GM18505 (cell line): ENCODE results near the gene KIRREL3.
A peak's percentile ranks its signal among the peaks of the same experiment; 100 is the strongest.

ENCODE experiments used
- ATAC-seq: cut with Tn5 transposase; IDR thresholded peaks from one replicate; pipeline ENCODE4 v1.9.1; 2021; ENCODE audit not compliant: unreplicated experiment
- POLR2A ChIP-seq: IDR thresholded peaks from 4 replicates; pipeline ENCODE4 v1.6.1; 2011; ENCODE audit warnings: borderline replicate concordance; ENCODE audit not compliant: insufficient read depth, insufficient read length; ENCODE audit errors: extremely low read depth

Gene KIRREL3

GRCh38 chr11:126475014-126475991 is 525.3 kb downstream of the KIRREL3 start:
- no peak for ATAC-seq
- no peak for TF ChIP-seq POLR2A

DNA sequence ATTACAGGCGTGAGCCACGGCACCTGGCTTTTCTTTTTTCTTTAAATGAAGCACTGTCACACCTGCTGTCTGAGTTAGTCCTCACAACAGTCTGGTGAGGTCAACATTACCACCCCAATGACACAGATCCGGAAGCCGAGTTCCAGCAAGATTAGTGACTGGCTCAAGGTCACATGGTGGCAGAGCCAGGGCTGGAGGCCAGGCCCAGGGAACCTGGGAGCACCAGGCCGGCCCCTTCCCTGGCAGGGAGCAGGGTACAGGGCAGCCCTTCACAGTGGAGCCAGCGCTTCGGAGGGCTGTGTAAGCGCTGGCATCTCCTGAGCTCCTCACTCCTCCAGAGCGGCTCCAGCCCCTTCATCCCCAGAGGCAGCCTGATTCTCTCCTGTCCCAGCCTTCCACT is 526.4 kb downstream of the KIRREL3 start:
- no peak for ATAC-seq
- TF ChIP-seq POLR2A, result no peak

- ATAC-seq, result no peak
- no peak for TF ChIP-seq POLR2A
These were observed 527.3 kb downstream of the KIRREL3 start for GRCh38 chr11:126473269-126473668.

DNA sequence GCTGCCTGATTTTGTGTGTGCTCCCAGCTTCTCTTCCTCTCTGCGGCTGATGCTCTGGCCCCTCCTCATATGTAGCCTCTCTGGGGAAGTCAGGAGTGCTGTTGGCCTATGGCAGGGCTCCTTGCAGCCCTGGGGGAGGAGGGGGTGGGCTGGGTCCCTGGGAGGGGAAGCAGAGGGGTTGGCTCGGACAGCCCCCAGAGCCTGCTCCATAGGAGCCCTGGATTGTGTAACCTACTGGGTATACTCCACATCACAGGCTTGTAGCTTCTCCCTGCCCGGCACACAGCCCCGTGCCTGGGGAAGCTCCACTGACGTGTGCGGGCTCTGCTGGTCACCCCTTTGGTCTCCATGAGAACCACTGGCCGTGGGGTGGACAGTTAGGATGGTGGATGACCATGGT is 531.3 kb downstream of the KIRREL3 start:
- ATAC-seq, result no peak
- TF ChIP-seq POLR2A, result no peak

GRCh38 chr11:126468102-126468521 is 532.5 kb downstream of the KIRREL3 start:
- no peak for ATAC-seq
- TF ChIP-seq POLR2A, result no peak

GRCh38 chr11:126467471-126467870 is 533.1 kb downstream of the KIRREL3 start:
- no peak for ATAC-seq
- TF ChIP-seq POLR2A, result no peak

GRCh38 chr11:126467046-126467370 is 533.6 kb downstream of the KIRREL3 start:
- no peak for TF ChIP-seq POLR2A

DNA sequence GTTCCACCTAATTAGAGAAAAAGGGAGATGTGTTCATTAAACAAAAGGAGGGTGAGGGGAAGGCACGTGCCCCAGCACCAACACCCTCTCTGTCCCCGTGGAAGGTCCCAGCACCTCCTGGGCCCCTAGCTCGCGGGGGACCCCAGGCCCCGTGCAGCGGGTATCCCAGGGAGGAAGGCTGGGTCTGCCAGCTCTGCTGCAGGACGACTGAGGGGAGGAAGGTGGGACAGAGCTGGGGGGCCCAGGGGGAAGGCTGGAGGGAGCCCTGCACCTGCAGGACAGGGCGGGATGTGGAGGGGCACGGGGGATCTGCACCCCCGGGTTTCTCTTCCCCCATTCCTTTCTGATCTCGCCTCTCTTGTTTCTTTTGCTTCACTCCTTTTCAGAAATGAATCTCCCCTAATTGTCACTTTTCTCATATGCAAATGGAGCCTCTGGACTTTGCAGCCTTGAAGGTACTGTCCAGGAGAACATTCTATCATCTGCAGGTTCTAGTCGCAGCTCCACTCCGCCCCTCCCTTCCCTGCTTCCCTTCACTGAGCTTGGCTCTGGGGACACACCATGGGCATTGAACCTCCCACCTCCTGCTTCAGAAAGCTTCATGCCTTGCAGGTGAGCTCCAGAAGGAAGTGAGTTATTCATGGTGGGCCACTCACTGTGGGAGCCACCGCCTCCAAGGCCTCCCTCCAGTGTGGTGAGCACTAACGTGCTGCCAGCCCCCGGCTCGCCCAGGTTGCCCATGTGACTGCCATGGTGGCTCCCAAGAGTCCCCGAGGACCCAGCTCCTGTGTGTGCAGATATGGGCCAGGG is 534.1 kb downstream of the KIRREL3 start:
- no peak for TF ChIP-seq POLR2A
- no peak for ATAC-seq

More at GRCh38 chr11:126467046-126467370, 533.6 kb downstream of the KIRREL3 start:
- no peak for ATAC-seq

- peak; percentile 75 for ATAC-seq
- TF ChIP-seq POLR2A, result no peak
These were observed 534.9 kb downstream of the KIRREL3 start for GRCh38 chr11:126465573-126466188.

DNA sequence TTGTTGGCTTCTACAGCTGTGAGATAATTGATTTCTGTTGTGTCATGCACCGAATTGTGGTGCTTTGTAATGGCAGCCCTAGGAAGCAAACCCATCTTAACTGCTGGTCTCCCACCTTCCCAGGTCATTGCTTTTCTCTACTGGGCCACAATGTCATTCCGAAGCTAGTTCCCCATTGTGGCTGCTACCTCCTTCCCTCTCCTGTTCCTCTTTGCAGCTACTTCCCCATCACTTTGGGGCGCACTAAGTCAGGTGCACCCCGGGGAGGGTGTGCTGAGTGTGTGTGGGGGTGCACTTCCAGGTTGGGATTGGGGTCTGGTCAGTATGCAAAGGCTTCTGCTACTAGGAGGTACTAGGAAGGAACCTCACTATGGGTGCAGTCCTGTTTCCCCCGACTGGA is 535.8 kb downstream of the KIRREL3 start:
- ATAC-seq, result no peak
- no peak for TF ChIP-seq POLR2A

- ATAC-seq, result no peak
- TF ChIP-seq POLR2A, result no peak
These were observed 538.1 kb downstream of the KIRREL3 start for GRCh38 chr11:126462422-126462821.

DNA sequence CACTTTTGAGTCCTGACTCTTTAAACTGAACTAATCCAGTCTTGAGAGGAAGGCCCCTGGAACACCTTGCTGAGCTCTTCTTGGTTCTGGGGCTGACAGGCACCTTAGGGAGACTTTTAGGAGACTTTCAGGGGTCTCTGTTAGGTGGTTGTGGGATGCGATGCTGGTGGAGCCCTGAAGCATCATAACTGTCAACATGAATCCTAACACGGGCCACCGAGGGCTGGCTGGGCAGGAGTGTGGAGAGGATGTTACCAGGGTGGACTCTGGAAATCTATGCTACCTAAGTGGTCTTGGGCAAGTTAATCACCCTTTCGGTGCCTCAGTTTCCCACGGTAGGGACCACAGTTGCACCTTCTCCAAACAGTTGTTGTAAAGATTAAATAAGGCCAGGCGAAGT is 538.6 kb downstream of the KIRREL3 start:
- ATAC-seq, result no peak
- TF ChIP-seq POLR2A, result no peak

DNA sequence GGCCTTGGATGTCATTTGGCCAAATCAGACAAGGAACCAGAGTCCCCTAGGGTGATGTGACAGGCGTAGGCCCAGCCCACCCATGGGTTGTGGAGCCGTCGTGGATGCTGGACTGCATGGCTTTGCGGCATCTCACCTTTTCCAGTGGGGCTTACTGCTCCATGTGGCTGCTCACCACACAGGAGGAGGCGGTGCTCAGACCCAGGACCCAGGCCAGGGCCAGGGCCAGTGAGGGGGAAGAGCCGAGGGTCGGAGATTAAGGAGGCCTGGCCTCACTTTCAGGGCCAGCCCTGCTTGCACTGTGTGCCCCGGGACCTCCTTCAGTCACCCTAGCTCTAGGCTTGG is 539.5 kb downstream of the KIRREL3 start:
- ATAC-seq, result no peak
- no peak for TF ChIP-seq POLR2A

- no peak for TF ChIP-seq POLR2A
- no peak for ATAC-seq
These were observed 540.0 kb downstream of the KIRREL3 start for GRCh38 chr11:126460417-126461095.
